LNCAP (cell line): ENCODE data around the gene TRMT6.
A peak's percentile ranks its signal among the peaks of the same experiment; 100 is the strongest.

Experiments
- CTCF ChIP-seq: fragments of 450-650 bp; IDR thresholded peaks from 2 replicates; pipeline ENCODE4 v1.5.1; 2017; ENCODE audit warnings: mild to moderate bottlenecking

Gene TRMT6

GRCh38 chr20:5945963-5946362, 4.4 kb downstream of the TRMT6 start:
- no peak for TF ChIP-seq CTCF

DNA sequence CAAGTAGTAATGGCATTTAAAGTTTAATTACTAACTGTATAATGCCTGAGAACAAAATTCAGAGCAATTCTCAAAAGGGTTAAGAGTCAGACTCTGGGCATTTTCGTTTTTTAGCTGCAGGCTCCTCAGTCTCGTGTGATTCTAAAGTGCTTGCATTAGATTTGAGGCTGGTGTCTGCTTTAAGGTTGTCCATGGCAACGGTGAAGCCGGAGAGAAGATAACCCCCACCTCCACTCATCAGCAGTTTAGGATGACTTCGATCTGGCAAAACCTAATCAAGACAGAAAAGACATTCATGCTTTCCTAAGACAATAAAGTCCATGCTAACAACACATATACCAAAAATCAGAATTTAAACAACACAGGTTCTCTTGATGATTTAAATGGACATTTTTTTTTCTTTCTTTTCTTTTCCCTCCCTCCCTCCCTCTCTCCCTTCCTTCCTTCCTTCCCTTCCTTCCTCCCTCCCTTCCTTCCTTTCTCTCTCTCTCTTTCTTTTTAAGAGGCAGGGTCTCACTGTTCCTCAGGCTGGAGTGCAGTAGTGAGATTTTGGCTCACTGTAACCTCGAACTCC, 11.8 kb downstream of the TRMT6 start:
- TF ChIP-seq CTCF = no peak

DNA sequence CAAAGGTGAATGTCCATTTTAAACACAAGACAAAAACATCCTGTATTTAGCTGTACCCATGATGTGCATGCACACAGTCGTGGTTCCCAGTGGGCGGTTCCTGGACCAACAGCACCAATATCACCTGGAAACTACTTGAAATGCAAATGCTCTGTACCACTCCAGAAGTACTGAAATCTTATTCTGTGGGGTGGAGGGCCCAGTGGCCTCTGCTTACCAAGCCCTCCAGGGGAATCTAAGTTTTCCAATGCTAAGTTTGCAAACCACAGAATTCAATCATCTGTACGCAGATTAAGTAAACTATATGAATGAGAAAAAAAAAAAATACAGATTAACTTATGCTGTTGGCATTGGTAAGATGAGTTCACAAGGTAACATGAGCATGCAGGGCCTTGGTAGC, 14.1 kb downstream of the TRMT6 start:
- TF ChIP-seq CTCF = no peak

GRCh38 chr20:5935384-5935783, 14.9 kb downstream of the TRMT6 start:
- TF ChIP-seq CTCF = no peak

- peak; percentile 51; the same call in 1 of the 2 replicates for TF ChIP-seq CTCF
Observed at GRCh38 chr20:5933802-5934436, 16.4 kb downstream of the TRMT6 start.

- no peak for TF ChIP-seq CTCF
Observed at GRCh38 chr20:5932796-5933195, 17.5 kb downstream of the TRMT6 start.

DNA sequence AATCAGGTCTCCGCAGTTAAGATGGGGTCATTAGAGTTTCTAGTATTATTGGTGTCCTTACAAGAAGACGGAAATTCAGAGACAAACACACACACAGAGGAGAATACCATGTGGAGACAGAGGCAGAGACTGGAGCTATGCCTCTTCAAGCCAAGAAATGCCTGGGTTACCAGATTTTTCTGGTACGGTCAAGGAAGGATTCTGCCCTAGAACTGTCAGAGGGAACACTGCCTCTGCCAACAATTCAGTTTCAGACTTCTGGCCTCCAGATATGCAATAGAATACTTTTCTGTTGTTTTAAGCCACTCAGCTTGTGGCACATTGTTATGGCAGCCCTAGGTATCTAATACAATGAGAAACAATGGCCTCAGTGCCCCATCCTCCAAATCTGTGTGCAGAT, 18.9 kb downstream of the TRMT6 start:
- no peak for TF ChIP-seq CTCF
